ENCODE results near the gene ERVW-1. TPM values are rescaled to one million over a fixed set of nuclear protein-coding genes. Genes with fewer than 3 reads are reported as not detected.

Gene ERVW-1
- total RNA-seq, 1 experiment from 2014 or later, result not detected

- intact Hi-C loops (cut with micrococcal nuclease), result loop anchor here (1.0 kb wide), 2 partner anchors 24 to 37 kb away; partner anchors contain the start of gene GATAD1
- Histone ChIP-seq H2AFZ (ENCODE audit: low read length) (peak overlapping the region; percentile 92), H4K20me1 (ENCODE audit: low read length) (no peaks in the 10 kb centered on the region), H3K9ac (ENCODE audit: low read length) (no peak overlapping the region; the same call in 1 of the 2 replicates), H3K27ac (ENCODE audit: low read length) (no peak overlapping the region), H3K79me2 (ENCODE audit: low read length) (no peaks in the 10 kb centered on the region), H3F3A (ENCODE audit: low read length, unreplicated experiment) (no peaks in the 10 kb centered on the region), H3K4me1 (ENCODE audit: insufficient read depth, low read length) (no peaks in the 10 kb centered on the region; the same call in 1 of the 2 replicates), H3K4me2 (ENCODE audit: low read length) (peak overlapping the region; percentile 91), H3K27me3 (ENCODE audit: low read length) (no peaks in the 10 kb centered on the region), H3K36me3 (ENCODE audit: low read depth, low read length) (no peaks in the 10 kb centered on the region), H3K9me2 (replicated peaks; ENCODE audit: low read length) (no peaks in the 10 kb centered on the region), H3K9me3 (ENCODE audit: low read length) (no peaks in the 10 kb centered on the region), H3K4me3 (ENCODE audit: low read length) (no peak overlapping the region)
- no peak for DNase-seq
- CTCF ChIA-PET, result interaction anchor here (0.7 to 1.3 kb wide), 3 partner anchors 8 to 48 kb away, joined by 5 to 26 read pairs (median 5); partner anchors contain the start of gene GATAD1
- POLR2A ChIA-PET (ENCODE audit: unreplicated experiment), result no interaction called here
- TF ChIP-seq, protein P1, sequence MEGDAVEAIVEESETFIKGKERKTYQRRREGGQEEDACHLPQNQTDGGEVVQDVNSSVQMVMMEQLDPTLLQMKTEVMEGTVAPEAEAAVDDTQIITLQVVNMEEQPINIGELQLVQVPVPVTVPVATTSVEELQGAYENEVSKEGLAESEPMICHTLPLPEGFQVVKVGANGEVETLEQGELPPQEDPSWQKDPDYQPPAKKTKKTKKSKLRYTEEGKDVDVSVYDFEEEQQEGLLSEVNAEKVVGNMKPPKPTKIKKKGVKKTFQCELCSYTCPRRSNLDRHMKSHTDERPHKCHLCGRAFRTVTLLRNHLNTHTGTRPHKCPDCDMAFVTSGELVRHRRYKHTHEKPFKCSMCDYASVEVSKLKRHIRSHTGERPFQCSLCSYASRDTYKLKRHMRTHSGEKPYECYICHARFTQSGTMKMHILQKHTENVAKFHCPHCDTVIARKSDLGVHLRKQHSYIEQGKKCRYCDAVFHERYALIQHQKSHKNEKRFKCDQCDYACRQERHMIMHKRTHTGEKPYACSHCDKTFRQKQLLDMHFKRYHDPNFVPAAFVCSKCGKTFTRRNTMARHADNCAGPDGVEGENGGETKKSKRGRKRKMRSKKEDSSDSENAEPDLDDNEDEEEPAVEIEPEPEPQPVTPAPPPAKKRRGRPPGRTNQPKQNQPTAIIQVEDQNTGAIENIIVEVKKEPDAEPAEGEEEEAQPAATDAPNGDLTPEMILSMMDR (conservative IDR thresholded peaks at IDR 0.05; ENCODE audit: low read depth, low read length), result no peak
- TF ChIP-seq EZH2phosphoT487 (IDR thresholded peaks at IDR 0.05; ENCODE audit: borderline replicate concordance, low read length), result no peak
- TF ChIP-seq EZH2 (IDR thresholded peaks at IDR 0.05; ENCODE audit: low read length, unreplicated experiment), result no peak
- ATAC-seq, result no peak
- BruUV-seq (replicated peaks), result no TSS peak
Observed at GRCh38 chr7:92423710-92424131, 54.0 kb downstream of the ERVW-1 start.

GRCh38 chr7:92422926-92423325 lies 54.8 kb downstream of the ERVW-1 start:
- H3K27me3 ChIP-seq (ENCODE audit: low read length), result no peaks in the 10 kb centered on the region
- DNase-seq (no peak), ATAC-seq (no peak)
- no peak overlapping the region for H3K9ac ChIP-seq (ENCODE audit: low read length)
- ChIA-PET CTCF (no interaction called here), POLR2A (ENCODE audit: unreplicated experiment) (no interaction called here)
- no peaks in the 10 kb centered on the region for H3K79me2 ChIP-seq (ENCODE audit: low read length)
- H4K20me1 ChIP-seq (ENCODE audit: low read length), result no peaks in the 10 kb centered on the region
- no peak overlapping the region for H3K4me3 ChIP-seq (ENCODE audit: low read length)
- no peak overlapping the region for H2AFZ ChIP-seq (ENCODE audit: low read length)
- H3K4me2 ChIP-seq (ENCODE audit: low read length), result no peak overlapping the region
- H3F3A ChIP-seq (ENCODE audit: low read length, unreplicated experiment), result no peaks in the 10 kb centered on the region
- no peaks in the 10 kb centered on the region for H3K9me3 ChIP-seq (ENCODE audit: low read length)
- no TSS peak for BruUV-seq (replicated peaks)
- no peak overlapping the region for H3K27ac ChIP-seq (ENCODE audit: low read length)
- TF ChIP-seq EZH2 (IDR thresholded peaks at IDR 0.05; ENCODE audit: low read length, unreplicated experiment), result no peak
- TF ChIP-seq EZH2phosphoT487 (IDR thresholded peaks at IDR 0.05; ENCODE audit: borderline replicate concordance, low read length), result no peak
- TF ChIP-seq, protein P1 (conservative IDR thresholded peaks at IDR 0.05; ENCODE audit: low read depth, low read length), result no peak
- no peaks in the 10 kb centered on the region; the same call in 1 of the 2 replicates for H3K4me1 ChIP-seq (ENCODE audit: insufficient read depth, low read length)
- H3K9me2 ChIP-seq (replicated peaks; ENCODE audit: low read length), result no peaks in the 10 kb centered on the region
- no peaks in the 10 kb centered on the region for H3K36me3 ChIP-seq (ENCODE audit: low read depth, low read length)
- intact Hi-C loops (cut with micrococcal nuclease), result no loop called here

- ChIA-PET POLR2A (ENCODE audit: unreplicated experiment) (interaction anchor here (0.6 kb wide), 1 partner anchor 145 kb away, joined by 8 read pairs; no protein-coding TSS in a partner anchor), CTCF (interaction anchor here (0.6 to 1.6 kb wide), 2 partner anchors 25 to 340 kb away, joined by 4 to 8 read pairs; partner anchors contain the start of gene GATAD1)
- Histone ChIP-seq H3K36me3 (ENCODE audit: low read depth, low read length) (no peaks in the 10 kb centered on the region), H3K9ac (ENCODE audit: low read length) (no peak overlapping the region), H4K20me1 (ENCODE audit: low read length) (no peaks in the 10 kb centered on the region), H3K4me3 (ENCODE audit: low read length) (no peak overlapping the region), H2AFZ (ENCODE audit: low read length) (no peak overlapping the region), H3K9me2 (replicated peaks; ENCODE audit: low read length) (no peaks in the 10 kb centered on the region), H3K27ac (ENCODE audit: low read length) (no peak overlapping the region), H3K27me3 (ENCODE audit: low read length) (no peaks in the 10 kb centered on the region), H3K4me1 (ENCODE audit: insufficient read depth, low read length) (no peaks in the 10 kb centered on the region; the same call in 1 of the 2 replicates), H3K9me3 (ENCODE audit: low read length) (no peaks in the 10 kb centered on the region), H3F3A (ENCODE audit: low read length, unreplicated experiment) (no peaks in the 10 kb centered on the region), H3K79me2 (ENCODE audit: low read length) (no peaks in the 10 kb centered on the region), H3K4me2 (ENCODE audit: low read length) (no peak overlapping the region)
- no peak for DNase-seq
- TF ChIP-seq EZH2 (IDR thresholded peaks at IDR 0.05; ENCODE audit: low read length, unreplicated experiment) (no peak), EZH2phosphoT487 (IDR thresholded peaks at IDR 0.05; ENCODE audit: borderline replicate concordance, low read length) (no peak)
- TF ChIP-seq, protein P1 (conservative IDR thresholded peaks at IDR 0.05; ENCODE audit: low read depth, low read length), result no peak
- intact Hi-C loops (cut with micrococcal nuclease), result no loop called here
- no peak for ATAC-seq
- no TSS peak for BruUV-seq (replicated peaks)
Observed at GRCh38 chr7:92421676-92422435, 55.9 kb downstream of the ERVW-1 start.
